DMS153 treated with DMSO at 0.1 percent for 48 hours (cell line): ENCODE results near the gene ABTB2.

ENCODE experiments used
- DNase-seq: peaks from one replicate; lab custom pipeline; 2025; ENCODE audit not compliant: unreplicated experiment; lab: John Stamatoyannopoulos, UW

Gene ABTB2

DNA sequence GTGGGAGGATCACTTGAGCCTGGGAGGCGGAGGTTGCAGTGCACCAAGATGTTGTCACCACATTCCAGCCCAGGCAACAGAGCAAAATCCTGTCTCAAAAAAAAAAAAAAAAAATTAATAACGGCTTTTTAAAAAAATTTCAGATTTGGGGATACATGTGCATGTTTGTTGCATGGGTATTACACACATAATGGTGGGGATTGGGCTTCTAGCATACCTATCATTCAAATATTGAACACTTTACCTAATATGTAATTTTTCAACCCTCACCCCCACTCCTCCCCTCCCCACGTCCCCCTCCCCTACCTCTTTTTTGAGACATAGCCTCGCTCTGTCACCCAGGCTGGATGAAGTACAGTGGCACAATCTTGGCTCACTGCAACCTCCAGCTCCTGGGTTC, 40.1 kb downstream of the ABTB2 start:
- no peak for DNase-seq

GRCh38 chr11:34317036-34317360, 40.8 kb downstream of the ABTB2 start:
- no peak for DNase-seq

DNA sequence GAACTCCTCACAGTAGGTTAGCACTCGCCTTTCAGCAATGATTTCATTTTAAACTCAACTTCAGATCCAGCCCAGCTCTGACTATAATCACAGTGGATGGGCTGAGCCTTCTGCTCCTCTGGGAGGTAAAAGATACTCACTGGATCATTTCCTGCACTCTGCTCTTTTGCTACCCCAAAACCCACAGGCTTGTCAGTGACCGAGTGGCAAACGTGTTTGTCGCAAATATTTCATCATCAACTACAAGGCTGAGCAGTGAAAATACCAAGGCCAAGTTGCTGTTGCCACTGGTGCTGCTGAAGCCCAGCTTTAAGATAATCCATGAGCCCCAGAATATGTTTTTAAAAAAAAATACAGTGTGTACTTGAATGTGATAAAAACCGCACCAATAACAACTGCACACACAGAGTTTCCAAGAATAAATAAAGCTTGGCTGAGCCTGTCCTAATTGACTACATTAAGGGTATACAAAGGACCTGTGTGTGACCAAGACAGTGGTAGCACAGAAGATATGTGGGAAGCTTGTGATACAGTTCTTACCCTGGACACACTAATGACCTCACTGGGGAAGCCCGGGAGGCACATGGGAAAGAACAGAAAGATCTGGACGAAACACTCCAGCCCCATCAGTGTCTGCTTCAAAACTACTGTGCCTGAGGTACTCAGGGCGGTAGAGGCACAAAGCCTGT, 41.3 kb downstream of the ABTB2 start:
- no peak for DNase-seq

GRCh38 chr11:34315394-34315793, 42.4 kb downstream of the ABTB2 start:
- DNase-seq = no peak

DNA sequence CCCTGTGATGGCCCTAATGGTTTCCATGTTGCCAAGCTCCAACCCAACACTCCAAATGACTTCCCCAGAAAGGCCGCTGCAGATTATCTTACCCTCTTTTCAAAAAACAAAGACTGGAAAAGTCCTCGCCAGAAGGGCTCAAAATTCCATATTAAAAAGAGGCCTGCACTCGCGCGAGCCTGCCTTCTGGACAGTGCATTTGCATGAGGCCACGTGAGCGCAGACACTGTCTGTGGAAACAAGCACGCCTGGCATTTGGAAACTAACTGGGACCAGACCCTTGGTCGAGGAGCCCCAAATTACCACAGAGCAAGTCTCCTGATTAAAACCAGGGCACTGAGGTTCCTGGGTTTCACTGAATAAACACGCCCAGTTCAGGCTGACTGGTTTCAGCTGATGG, 42.9 kb downstream of the ABTB2 start:
- no peak for DNase-seq

DNA sequence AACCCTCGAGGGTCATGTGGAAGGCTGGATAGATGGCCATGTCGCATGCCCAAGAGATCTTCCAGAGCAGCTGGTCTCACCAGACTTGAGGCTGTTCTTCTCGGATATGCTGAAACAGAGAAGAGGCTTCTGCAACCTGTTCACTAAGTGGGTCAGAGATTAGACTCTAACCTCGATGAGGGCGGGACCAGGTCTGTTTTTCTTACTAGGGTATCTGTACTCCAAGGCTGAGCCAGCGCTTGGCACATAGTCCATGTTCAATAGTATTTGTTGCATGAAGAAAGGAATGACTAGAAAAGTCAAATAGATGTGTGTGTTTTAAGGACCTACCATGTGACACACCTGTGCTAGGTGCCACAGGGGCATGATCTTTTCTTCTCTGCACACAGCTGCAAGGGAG, 43.6 kb downstream of the ABTB2 start:
- no peak for DNase-seq

DNA sequence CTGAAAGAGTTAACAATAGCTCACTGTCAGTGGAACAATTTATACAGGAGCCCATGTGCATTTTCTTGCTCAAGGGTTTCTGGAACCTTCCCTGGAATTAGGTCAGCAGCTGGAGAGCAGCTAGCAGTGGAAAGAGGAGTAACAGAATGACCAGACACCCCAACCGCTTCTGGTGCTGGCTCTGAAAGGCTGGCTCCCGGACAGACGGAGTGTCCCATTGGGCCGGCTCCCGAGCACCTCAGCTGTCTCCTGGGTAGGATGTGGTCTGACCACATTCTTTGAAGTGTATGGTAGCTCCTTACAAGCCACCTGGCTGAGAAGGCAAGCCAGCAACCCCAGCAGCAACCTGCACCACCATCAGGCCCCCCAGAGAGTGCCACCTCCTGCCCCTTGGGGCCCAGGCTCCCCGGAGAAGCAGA, 44.7 kb downstream of the ABTB2 start:
- DNase-seq = no peak

DNA sequence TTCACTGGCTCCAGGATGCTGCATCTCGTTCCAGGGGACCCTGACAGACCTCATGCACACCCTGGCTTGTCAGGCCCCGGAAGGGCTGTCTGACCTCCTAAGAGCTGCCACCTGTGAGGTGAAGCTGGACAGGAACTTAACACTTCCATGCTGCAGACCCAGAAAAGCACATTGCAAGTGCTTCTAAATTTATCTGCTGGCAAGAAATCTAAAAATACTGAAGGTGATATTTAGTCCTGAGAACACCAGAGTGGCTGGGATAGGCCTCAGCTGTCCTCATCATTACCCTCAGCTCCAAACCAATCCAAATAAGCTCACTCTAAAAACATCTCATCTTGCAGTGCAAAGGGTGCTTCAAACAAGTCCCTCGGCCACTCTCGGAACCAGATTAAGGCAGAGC, 46.7 kb downstream of the ABTB2 start:
- no peak for DNase-seq

GRCh38 chr11:34309965-34310364, 47.8 kb downstream of the ABTB2 start:
- DNase-seq = no peak

DNA sequence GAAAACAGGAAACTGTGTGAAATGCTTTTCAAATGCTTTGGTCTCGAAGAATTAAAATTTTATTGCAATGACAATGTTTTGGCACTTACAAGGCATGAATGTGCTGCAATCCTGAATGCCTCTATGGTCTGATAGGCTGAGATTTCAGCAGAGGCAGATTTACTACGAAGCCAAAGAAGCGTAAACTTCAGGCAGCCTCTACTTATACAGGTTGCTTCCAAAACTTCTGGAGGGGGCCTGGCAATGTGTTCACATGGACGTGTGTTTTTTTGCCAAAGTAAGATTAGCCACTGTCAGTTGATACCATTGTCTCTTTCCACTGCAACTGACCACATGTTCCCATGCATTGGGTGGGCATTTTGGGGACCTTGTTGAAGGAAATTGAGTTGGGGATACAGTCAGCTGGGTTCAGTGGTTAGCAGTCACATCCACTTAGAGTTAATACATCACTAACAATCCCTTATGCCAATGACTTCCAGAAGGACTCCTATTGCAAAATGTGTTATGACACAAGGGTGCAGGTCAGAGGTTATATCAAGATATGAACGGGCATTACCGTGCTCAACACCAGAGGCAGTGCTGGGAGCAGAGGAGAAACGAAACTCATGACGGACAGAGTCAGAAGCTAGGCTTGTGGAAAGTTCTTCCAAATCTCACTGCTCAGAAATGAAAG, 48.8 kb downstream of the ABTB2 start:
- no peak for DNase-seq

DNA sequence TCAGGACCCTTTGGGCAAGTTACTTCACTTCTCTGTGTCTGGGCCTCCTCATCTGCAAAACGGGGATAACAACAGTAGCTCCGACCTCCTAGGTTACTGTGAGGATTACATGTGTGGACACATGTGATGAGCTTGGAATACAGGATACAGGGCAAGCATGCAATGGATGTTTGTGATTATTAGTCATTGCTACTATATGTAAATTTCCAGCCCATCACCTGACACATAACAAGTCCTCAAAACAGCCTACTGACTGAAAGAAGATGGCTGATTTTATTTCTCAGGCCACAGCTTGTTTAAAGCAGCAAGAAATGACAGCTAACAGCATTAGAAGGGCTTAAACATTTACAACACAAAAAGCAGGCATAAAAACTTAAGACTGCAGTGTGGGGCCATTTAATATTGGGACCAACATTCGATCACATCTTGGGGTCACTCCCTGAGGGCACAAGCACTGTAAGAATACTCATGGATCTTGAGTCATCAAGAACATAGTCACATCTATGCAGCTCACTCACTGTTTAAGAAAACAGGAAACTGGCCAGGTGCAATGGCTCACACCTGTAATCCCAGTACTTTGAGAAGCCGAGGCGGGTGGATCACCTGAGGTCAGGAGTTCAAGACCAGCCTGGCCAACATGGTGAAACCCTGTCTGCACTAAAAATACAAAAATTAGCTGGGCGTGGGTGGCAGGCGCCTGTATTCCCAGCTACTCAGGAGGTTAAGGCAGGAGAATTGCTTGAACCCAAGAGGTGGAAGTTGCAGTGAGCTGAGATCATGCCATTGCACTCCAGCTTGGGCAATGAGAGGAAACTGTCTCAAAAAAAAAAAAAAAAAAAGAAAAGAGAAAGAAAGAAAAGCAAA, 49.5 kb downstream of the ABTB2 start:
- DNase-seq = no peak

DNA sequence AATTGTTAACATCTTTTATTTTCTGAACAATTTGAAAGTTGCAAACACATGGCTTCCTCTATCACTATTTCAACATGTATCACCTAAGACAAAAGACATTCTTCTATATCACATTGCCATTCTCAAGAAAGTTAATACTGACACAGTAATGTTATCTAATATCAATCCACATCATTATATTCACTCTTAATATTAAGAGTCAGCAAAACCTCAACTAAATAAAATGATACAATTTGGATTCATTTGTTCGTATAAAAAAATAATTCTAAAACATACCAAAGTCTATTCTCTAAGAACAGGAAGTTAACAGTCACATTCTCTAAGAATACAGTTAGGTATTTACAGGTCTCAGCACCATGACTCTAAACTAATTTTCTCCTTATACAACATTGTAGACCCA, 52.0 kb downstream of the ABTB2 start:
- no peak for DNase-seq

- no peak for DNase-seq
Observed at GRCh38 chr11:34305193-34305592, 52.6 kb downstream of the ABTB2 start.

- no peak for DNase-seq
Observed at GRCh38 chr11:34303028-34303570, 54.7 kb downstream of the ABTB2 start.

DNA sequence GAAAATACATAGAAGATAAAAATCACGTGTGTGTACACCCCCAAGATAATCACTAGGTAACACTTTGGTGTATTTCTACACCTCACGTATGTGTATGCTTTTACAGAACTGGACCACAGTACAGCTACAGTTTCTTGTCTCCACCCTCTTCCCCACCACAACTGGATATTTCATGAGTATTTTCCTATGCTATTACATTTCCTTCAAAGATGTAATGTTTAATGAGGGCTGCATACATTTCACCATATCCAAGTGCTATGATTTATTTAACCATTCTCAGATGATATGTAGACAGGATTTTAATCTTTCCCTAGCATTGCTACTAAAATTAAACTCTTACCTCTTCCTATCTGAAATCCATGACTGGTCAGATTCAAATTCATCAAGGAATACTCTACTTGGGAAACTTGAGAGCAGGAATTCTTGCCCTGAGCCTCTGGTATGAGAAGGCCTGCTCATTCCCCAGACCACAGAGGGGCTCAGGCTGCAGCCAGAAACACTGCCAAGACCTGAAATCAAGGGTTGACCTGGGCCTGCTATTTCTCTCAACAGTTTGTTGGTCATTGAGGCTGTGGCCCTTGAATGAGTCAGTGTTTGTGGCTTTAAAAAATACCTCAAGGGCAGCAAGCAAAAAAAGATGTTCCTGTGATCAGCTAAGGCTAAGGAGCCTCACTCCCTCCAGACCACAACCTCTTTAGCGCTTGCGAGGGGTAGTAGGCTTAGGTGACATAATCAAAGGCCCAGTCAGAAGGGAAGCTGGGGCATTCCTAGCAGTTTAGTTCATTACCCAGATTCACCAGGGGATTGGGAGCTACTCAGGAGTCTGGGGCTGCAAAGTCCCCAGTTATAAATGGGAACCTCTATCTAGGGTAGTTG, 55.5 kb downstream of the ABTB2 start:
- DNase-seq = no peak

- DNase-seq = no peak
Observed at GRCh38 chr11:34300926-34301295, 56.9 kb downstream of the ABTB2 start.

DNA sequence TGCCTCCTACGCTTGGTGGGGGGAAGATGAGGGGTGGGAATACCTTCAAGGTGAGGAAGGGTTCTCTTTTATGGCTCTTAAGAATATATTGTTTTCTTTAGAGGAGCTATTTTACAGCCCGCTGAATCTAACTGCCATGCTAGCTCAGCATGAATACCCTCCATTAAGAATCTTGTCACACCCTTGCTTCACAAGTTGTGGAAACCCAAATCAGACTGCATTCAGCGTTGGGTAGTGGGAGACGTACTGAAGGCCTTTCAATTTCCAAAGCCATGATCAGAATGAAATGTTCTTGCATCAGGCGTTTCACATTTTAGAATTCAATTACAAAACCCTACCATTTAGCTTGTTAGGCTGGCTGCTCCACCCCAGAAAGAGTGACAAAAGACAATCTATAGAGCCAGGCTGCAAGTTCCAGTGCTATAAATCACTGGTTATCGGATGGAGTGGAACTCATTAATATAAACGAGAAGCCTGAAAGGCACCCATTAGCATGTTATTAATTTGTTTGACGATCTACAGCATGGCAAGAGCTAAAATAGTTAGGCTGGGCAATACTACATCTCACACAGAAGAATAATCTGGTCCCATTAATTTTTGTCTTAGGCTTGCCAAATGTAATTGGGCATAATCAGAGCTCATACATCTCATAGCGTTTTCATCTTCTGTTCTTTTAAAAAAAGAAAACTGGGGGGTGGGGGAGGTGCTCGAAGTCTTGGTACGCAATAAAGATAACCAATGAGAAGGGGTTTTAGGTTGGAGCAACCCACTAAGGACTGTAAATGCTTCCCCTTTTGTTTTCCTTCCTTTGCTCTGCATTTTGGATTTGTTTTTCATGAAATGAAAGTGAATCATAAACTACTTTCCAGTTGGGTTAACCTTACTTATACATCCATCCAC, 57.5 kb downstream of the ABTB2 start:
- no peak for DNase-seq

DNA sequence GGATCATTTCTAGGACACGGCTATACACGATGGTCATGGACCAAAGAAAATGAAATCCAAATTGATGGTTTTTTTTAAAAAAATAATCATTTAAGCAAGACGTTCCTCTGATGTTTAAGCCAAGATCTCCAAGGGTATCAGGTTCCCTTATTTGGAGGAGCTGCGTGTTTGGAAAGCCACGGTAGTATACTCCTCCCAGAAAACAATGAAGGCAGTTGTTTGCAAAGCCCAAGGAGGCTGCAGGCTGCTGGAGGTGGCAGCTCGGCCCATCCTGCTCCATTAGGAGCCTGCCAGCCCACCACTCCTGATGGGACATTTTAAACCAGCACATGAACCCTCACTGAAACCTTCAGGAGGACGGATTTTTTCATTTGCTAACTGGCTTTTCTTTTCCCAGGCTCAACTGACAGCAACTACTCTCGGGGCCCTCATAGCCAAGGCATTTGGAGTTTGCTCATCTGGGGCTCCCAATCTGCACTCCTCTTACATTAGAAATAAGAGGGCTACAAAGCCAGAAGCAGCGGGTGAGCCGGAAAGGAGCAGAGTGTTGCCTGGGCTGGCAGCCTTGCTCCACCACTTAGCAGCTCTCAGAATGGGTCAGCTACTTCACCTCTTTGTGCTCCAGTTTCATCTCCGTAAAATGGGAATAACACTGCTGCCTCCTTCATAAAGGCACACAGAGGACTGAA, 58.4 kb downstream of the ABTB2 start:
- no peak for DNase-seq

- no peak for DNase-seq
Observed at GRCh38 chr11:34298871-34299270, 58.9 kb downstream of the ABTB2 start.
